ENCODE measurements around the gene GPBAR1.
A peak's percentile ranks its signal among the peaks of the same experiment; 100 is the strongest.

Gene GPBAR1

GRCh38 chr2:218285604-218286003 lies 24.8 kb downstream of the GPBAR1 start:
- no peak for DNase-seq (ENCODE audit: low read depth, low spot score)

DNA sequence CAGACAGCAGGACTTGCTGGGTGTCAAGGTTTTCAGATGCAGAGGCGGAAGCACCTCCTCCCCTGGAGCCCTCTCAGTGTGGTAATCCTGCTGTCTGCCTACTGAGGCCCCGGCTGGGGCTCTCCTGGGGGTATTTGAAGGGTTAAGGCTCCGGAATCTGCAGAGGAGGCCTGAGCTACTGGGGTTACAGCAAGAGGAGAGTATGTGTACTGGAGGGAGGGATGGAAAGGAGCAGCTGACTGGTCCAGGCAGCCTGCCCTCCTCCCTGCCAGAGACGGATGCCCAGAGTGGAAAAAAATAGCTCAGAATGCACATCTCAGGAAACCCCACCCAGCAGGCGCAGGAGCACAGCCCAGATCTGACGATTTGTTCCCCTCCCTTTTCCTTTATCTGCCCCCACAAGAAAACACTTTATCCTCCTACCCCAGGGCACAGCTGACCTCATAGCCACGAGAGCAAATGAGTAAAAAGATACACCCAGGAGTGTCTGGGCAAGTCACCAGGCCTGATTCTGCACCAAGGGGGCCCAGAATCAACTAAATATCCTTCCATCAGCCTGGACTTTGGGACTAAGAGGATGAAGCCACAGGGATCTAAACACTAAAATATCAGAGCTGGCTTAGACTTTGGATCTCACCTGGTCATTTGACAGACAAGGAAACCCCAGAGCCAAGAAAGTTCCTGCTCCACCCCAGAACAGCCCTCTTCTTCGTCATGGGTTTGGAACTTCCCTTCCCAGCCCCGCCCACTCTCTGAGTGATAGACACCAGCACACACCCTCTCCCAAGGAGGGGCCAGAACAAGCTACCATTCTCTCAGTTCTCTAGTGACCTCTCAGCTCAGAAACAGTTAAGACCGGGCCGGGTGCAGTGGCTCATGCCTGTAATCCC lies 26.0 kb downstream of the GPBAR1 start:
- peak; percentile 94 for DNase-seq (ENCODE audit: low read depth, low spot score)

DNA sequence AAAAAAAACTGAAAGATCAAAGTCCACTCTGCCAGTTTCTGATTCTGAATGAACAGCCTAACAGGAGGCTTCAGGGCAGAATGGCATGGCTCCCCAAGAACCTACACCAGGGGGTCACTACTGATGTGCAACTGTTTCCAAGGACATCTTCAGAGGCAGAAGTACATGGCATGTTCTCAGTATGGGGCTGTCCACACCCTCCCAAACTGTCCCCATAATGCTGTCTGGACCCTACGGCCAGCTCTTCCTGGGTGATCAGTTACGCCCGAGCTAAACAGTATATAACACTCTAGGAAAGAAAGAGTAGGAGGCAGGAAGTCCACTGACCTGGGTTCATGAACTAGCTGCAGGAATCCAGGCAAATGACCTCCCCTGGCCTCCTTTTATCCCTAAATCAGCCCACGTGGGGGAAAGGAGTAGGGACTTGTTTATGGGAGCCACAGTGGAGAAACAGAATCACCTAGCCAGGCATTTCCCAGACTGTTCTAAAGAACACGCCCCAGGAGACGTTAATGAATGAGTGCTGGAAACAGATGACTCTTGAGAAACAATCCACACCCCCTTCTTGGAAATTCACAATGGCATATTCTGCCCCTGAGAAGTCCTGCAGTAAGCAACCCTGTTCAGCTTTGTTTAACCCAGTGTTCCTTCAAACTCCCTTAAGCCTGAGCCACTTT lies 29.0 kb downstream of the GPBAR1 start:
- DNase-seq (ENCODE audit: low read depth, low spot score), result no peak

DNA sequence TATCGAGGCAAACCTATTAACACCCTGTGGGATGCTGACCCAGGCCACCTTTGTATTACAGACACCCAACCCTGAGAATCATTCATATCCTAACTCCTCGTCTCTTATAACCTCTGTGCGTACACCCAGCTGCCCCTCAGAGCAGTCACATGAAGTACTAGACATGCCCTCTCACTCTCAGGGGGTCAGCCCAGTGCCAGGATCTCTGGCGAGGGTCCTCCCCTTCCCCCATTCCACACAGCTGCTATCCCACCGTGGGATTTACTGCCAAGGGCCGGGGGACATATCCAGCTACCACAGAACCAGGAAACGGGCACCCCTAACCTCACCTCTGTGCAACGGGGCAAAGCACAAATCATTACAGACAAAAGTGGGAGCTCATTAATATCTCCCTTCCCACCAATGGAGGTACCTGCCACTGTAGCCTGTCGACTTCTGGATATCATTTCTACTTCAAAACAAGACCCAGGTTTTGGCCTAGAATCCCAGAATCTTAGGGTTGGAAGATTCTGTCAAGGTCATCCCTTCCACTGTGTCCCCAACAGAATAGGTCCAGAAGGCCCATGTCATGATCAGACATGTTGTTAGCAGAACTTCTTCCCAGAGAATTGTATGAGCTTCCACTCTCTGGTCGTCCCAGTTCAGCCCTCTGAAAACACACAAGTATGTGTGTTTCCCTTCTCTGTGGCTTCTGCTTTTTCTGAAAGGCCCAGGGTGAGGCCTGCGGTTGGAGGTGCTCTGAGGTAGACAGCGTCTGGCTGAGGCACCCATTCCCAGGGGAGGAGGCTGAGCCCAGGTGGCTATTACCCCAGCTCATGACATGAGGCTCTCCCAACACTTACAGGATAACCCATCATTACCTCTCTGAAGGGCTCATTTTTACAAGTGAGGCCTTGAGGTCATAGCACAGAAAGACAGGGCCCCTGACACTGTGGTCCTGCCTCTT lies 29.8 kb downstream of the GPBAR1 start:
- no peak for DNase-seq (ENCODE audit: low read depth, low spot score)

- no peak for DNase-seq (ENCODE audit: low read depth, low spot score)
These were observed 30.7 kb downstream of the GPBAR1 start for GRCh38 chr2:218291318-218292047.

DNA sequence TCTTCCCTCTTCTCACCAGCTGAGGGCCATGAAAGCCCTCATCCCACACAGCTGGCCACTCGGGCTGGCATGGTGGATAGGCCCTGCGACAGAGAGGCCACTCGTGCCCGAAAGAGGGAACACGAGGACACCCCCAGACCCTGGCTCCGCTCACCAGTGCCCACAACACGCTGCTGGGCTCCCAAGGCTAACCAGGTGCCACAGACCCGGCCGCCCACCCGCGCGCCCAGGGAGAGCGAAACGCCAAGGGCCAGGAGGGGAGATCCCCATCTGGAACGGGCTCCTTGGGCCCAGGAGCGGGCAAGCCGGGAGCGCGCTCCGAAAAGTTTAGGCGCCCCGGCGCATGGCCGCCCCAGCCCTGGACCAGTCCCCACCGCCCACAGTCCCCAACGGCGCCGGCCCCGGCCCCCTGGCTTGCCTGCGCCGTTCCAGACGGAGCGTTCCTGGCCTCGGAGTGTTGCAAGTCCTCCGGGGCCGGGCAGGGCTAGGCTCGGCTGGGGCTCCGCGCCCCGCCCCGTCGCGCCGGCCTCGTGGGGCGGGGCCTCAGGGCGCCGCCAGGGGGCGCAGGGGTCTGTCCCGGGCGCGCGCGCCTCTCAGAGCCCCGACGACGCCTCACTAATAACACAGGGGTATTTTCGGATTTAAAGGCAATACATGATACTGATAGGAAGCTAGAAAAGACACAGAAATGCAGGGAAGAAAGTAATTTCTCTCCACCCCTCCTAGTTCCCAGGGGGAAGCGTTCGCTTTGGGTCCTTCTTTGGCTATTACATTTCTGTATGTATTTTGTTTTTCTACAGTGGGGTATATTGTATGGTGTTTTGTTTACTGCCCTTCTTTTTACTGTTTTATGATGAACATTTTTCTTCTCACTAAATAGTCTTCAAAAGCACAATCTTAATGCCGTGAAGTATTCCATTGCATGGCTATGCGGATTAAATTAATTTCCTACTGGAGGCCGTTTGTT lies 31.5 kb downstream of the GPBAR1 start, which contains the start of gene TMBIM1:
TSS of gene TMBIM1 (minus strand) at position 456 of the 967 bp plus-strand sequence. CDS start 10,362 bp downstream, outside the sequence.
- peak; percentile 75 for DNase-seq (ENCODE audit: low read depth, low spot score)

DNA sequence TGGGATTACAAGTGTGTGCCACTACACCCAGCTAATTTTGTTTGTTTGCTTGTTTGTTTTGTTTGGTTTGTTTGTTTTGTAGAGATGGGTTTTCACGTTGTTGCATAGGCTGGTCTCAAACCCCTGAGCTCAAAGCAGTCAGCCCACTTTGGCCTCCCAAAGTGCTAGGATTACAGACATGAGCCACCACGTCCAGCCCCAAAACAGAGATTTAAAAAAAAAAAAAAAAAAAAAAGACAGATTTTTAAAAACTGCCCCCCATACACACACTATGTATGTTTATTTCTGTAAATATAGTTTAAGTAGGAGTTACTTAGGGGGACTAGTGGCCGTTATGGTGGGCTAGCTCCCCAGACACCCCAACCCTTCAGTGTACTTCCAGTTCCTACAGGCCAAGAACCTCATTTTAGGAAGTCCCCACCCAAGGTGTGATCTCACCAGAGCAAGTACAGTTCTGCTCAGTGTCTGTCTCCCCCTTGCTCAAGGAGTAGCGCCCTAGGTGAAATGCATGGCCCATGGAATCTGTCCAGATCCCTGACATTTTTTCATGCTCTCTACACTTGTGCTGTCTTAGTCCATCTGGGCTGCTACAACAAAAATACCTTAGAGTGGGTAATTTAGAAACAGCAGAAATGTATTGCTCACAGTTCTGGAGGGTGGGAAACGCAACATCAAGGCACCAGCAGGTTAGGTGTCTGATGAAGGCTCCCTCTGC lies 33.1 kb downstream of the GPBAR1 start:
- no peak for DNase-seq (ENCODE audit: low read depth, low spot score)

GRCh38 chr2:218294430-218295022 lies 33.7 kb downstream of the GPBAR1 start:
- no peak for DNase-seq (ENCODE audit: low read depth, low spot score)

DNA sequence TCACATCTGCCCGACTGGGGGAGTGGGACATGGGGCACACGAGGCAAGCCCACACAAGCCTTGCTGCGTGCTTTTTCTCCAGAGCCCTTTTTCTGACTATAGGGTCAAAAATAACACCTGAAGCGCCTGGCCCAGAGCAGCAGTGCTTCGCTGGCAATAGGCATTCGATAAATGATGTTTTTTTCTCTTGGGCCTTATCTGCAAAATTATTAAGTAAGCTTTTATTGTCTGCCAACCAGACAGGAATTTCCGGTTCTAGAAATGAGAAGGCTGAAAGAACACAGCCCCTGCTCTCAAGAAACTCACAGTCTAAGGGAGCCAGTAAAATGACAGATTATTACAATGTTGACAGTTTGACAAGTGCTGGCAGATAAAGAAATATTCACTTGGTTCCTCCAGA lies 34.2 kb downstream of the GPBAR1 start:
- DNase-seq (ENCODE audit: low read depth, low spot score), result no peak

DNA sequence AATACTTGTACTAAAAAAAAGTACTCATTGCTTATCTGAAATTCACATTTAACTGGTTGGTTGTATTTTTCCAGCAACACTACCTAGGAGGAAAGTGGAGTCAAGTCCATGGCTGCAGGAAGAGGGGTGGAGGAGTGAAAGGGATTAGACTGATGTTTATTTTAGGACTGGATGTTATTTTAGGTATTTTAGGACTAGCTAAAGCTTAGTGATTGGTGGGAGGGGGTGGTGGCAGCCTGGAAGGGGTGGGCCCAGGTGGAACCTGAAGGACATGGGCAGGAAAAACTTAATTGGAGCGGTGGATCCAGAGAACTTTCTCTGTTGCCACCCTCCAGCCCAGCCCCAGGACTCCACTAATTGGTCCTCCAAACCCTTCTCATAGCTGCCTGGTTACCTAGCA lies 35.4 kb downstream of the GPBAR1 start:
- no peak for DNase-seq (ENCODE audit: low read depth, low spot score)

DNA sequence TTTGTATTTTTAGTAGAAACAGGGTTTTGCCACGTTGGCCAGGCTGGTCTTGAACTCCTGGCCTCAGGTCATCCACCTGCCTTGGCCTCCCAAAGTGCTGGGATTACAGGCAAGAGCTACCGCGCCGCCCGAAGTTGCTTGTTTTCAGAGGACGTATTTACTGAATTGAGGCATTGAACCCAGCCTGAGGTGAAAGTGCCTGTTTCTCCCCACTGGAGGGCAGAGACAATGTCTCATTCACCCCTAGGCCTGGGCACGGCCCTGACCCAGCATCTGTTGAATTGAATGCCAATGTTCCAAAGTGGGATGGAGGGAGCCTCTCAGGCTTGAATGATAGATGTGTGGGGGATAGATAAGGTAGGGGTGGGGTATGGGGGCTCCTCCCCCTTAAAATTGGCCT lies 36.0 kb downstream of the GPBAR1 start:
- no peak for DNase-seq (ENCODE audit: low read depth, low spot score)

- no peak for DNase-seq (ENCODE audit: low read depth, low spot score)
These were observed 37.6 kb downstream of the GPBAR1 start for GRCh38 chr2:218298314-218298875.

GRCh38 chr2:218300141-218300540 lies 39.3 kb downstream of the GPBAR1 start:
- DNase-seq (ENCODE audit: low read depth, low spot score), result no peak

DNA sequence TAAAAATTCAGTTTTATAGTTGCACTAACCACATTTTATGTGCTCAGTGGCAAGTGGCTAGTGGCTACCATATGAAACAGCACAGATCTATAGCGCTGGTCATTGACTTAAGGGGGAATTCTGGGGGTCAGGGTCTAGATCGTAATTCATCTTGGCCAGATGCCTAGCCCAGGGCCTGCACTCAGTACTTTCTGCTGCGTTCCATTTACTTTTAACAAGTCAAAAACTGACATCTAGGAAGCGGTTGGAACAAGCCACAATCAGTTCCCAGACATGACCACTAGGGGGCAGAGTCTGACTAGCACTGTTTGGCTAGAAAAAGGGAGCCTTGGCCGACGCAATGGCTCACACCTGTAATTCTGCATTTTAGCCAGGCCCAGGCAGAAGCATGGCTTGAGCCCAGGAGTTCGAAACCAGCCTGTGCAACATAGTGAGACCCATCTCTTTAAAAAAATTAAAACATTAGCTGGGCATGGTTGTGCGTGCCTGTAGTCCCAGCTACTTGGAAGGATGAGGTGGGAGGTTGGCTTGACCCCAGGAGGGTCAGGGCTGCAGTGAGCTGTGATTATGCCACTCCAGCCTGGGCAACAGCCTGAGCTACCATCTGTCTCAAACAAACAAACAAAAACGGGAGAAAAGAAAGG lies 40.5 kb downstream of the GPBAR1 start:
- DNase-seq (ENCODE audit: low read depth, low spot score), result peak; percentile 91

- DNase-seq (ENCODE audit: low read depth, low spot score), result no peak
These were observed 44.6 kb downstream of the GPBAR1 start for GRCh38 chr2:218305383-218305782.

DNA sequence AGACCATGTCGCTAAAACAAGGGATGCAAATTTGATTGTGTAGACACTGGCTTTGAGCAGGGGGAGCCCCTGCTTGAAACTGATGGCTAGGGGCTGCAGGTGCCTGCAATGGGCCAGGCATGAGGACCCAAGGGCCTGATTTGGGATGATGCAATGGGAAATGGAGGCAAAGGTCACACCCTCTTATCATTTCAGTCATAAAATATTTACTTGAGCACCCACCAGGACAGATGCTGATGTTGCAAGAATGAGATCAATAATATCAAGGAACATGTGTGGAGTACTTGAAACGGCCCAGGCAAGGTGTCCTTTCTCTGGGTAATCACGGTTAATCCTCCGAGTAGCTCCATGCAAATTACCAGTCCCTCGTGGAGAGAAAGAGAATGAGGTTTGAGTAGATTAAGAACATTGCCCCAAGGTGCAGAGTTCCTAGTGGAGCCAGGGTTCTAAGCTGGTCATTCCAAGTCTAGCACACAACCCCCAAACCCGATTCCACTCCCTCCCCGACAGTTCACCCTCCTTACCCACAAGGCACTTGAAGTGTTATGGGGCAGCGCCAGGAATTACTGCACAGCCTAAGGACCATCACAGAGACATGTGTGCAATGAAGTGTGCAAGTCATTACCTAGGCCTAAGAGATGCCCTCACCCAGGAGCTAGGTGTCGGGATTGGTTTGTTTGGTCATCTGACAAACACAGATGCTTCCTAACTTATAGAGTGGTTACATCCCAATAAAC lies 45.5 kb downstream of the GPBAR1 start:
- no peak for DNase-seq (ENCODE audit: low read depth, low spot score)

DNA sequence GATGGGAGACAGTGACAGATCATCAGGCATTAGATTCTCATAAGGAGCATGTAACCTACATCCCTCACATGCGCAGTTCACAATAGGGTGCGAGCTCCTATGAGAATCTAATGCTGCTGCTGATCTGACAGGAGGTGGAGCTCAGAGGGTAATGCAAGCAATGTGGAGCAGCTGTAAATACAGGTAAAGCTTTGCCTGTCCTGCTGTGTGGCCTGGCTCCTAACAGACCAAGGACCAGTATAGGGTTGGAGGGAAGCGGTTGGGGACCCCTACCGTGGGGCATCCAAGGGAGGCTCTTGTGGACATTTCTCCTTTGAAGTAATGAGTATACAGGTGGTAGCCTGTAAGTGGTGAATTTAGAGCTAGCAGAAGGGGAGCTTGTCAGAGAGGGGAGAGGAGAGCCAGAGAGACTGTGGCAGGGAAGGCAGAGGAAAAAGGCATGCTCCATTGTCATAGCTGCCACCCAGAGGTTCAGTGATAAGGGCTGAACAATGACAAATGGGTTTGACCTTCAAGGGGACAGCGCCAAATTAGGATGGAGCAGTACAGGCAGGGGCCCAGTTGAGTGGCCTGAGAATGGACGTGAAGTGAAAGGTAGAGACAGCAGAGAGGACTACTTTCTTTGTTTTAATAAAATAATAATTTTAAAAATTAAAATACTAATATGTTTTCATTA lies 46.7 kb downstream of the GPBAR1 start:
- no peak for DNase-seq (ENCODE audit: low read depth, low spot score)
